Body of pancreas (tissue), 4 donors: ENCODE data around the gene SRP14. TPM values are rescaled to one million over a fixed set of nuclear protein-coding genes. Genes with fewer than 3 reads are reported as not detected.
A peak's percentile ranks its signal among the peaks of the same experiment; 100 is the strongest.

ENCODE experiments used
- ATAC-seq: fragments of 150-250 bp; one replicate; pipeline ENCODE4 v1.9.1; 2016
- DNase-seq, 4 donors: peaks; one replicate each; pipeline ENCODE4 v3.0.0-alpha.2; 2019
- H3K27ac ChIP-seq, 4 donors: fragments of 200-600 bp; sonication (generic); 1 replicate in 3 of 4; 2 replicates in 1 of 4; pipeline versions ENCODE4 v1.5.1 to v1.6.1; 2016 to 2019; ENCODE audit warnings: mild to moderate bottlenecking in 1 of 4, mixed read lengths in 1 of 4, moderate library complexity in 1 of 4
- H3K27me3 ChIP-seq, 2 donors: fragments of 200-600 bp; sonication (generic); one replicate each; pipeline ENCODE4 v1.6.0; 2016; ENCODE audit warnings: mild to moderate bottlenecking in 1 of 2
- H3K36me3 ChIP-seq, 2 donors: fragments of 200-600 bp; sonication (generic); replicated peaks in 1 of 2; 2 replicates each; pipeline ENCODE4 v1.5.1; 2016; ENCODE audit warnings: low read depth in 2 of 2; ENCODE audit not compliant: insufficient read depth in 1 of 2
- H3K4me1 ChIP-seq: fragments of 200-600 bp; sonication (generic); one replicate; pipeline ENCODE4 v1.6.0; 2016
- H3K4me3 ChIP-seq, 2 donors: fragments of 200-600 bp; sonication (generic); 1 replicate in 1 of 2; 2 replicates in 1 of 2; pipeline ENCODE4 v1.5.1; 2016 to 2019
- H3K9me3 ChIP-seq, 3 donors: fragments of 200-600 bp; sonication (generic); 1 replicate in 2 of 3; 2 replicates in 1 of 3; pipeline ENCODE4 v1.5.1; 2016
- POLR2A ChIP-seq, 3 donors: fragments of 450-650 bp; IDR thresholded peaks; one replicate each; pipeline ENCODE4 v1.6.1; 2016; ENCODE audit warnings: antibody characterized with exemption in 3 of 3, mild to moderate bottlenecking in 2 of 3
- WGBS, 2 donors: methylation state at CpG; one replicate each; pipeline ENCODE4 v1.1.5; 2017; 5-methylcytosine and 5-hydroxymethylcytosine counted together
- intact Hi-C: fragments of 100-400 bp; cut with DNase I; formaldehyde crosslinking; loops from one replicate; pipeline ENCODE4 v1.15.1; 2023
- total RNA-seq, 2 donors: library from RNA; depleted of rRNA; stranded (reverse); fragments of >200 nt; gene quantifications; one replicate each; pipeline ENCODE4 v1.1.0, GENCODE V29; 2016
- TF ChIP-seq, protein P1 (sequence below), 7 experiments: fragments of 450-650 bp in 4 of 7; fragments of 200-600 bp in 3 of 7; sonication (generic) in 3 of 7; IDR thresholded peaks; one replicate each; pipeline ENCODE4 v1.5.1; 2016 to 2019; ENCODE audit warnings: antibody characterized with exemption in 7 of 7

Gene SRP14
- total RNA-seq, 2 donors from 2014 or later, result 122 to 209 TPM

DNA sequence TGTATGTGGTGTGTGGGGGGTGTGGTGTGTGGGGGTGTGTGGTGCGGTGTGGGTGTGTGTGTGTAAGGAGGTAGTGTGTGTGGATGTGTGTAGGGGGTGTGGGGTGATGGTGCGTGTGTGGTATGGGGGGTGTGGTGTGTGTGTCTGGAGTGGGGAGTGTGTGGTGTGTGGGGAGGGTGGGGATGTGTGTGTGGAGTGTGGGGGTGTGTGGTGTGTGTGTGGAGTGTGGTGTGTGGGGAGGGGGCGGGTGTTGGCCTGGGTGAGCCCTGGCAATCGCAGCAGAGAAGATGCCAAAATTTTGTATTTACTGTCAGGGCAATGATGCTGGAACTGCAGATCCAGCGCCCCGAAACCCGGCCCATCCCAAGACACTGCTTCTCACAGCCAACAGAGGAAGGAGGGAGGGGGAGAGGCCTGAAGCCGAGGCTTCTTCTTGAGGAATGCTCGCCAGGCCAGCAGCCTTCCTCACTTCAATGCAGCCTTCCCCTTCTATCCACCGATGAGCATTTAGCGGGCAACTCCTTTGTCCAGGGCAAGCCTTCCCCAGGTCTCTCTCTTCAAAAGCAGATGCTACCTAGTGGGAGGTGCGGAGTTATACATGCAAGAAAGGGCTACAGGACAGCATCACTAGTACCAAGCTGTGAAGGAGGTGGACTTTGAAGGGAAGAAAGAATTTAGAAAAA is 11.9 kb upstream of the SRP14 start:
- no peak for DNase-seq
- no peaks in the 10 kb centered on the region for H3K27me3 ChIP-seq
- no peaks in the 10 kb centered on the region for H3K36me3 ChIP-seq
- ATAC-seq, result no peak
- no peak for TF ChIP-seq POLR2A (IDR thresholded peaks at IDR 0.05)
- TF ChIP-seq, protein P1, sequence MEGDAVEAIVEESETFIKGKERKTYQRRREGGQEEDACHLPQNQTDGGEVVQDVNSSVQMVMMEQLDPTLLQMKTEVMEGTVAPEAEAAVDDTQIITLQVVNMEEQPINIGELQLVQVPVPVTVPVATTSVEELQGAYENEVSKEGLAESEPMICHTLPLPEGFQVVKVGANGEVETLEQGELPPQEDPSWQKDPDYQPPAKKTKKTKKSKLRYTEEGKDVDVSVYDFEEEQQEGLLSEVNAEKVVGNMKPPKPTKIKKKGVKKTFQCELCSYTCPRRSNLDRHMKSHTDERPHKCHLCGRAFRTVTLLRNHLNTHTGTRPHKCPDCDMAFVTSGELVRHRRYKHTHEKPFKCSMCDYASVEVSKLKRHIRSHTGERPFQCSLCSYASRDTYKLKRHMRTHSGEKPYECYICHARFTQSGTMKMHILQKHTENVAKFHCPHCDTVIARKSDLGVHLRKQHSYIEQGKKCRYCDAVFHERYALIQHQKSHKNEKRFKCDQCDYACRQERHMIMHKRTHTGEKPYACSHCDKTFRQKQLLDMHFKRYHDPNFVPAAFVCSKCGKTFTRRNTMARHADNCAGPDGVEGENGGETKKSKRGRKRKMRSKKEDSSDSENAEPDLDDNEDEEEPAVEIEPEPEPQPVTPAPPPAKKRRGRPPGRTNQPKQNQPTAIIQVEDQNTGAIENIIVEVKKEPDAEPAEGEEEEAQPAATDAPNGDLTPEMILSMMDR (IDR thresholded peaks at IDR 0.05), result no peak
- no peaks in the 10 kb centered on the region for H3K9me3 ChIP-seq
- 83 to 84% methylated on average over 12 of the region's 12 CpGs for WGBS, 2 donors
- H3K4me3 ChIP-seq, result no peak overlapping the region
- H3K27ac ChIP-seq, result no peak overlapping the region
- H3K4me1 ChIP-seq, result peaks cover 42% of the 10 kb centered on the region
- intact Hi-C loops, result no loop called here

DNA sequence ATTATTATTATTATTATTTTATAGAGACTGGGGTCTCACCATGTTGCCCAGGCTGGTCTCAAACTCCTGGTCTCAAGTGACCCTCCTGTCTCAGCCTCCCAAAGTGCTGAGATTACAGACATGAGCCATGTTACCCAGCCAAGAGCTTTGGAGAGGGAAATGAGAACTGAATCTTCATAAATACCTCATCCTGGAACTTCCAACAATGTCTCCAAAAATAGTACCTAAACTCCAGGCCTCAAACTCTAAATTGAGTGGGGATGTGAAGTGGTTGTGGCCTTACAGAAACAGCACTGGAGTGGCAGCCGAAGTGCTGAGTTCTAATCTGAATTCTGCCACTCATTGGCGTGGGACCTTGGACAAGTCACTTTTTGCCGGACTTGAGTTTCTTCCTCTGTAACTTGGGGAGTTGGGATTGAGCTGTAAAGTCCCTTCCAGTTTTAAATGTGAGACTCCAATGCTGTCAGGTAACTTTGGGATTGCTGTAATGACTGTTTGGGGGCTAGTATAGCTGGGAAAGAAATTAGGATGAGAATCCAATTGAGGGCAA is 10.0 kb upstream of the SRP14 start:
- ATAC-seq (no peak), DNase-seq (no peak)
- 78 to 84% methylated on average over 3 of the region's 3 CpGs for WGBS, 2 donors
- peaks cover 37% of the 10 kb centered on the region for H3K4me1 ChIP-seq
- TF ChIP-seq POLR2A (IDR thresholded peaks at IDR 0.05), result no peak
- TF ChIP-seq, protein P1 (IDR thresholded peaks at IDR 0.05), result no peak
- H3K36me3 ChIP-seq, result no peaks in the 10 kb centered on the region
- H3K27me3 ChIP-seq, result no peaks in the 10 kb centered on the region
- no peak overlapping the region for H3K4me3 ChIP-seq
- H3K9me3 ChIP-seq, result no peaks in the 10 kb centered on the region
- intact Hi-C loops, result loop anchor here (5.0 to 10.0 kb wide), 2 partner anchors 168 to 226 kb away; no protein-coding TSS in a partner anchor
- H3K27ac ChIP-seq, result peak overlapping the region in 1 of 4 donors; percentile 80

DNA sequence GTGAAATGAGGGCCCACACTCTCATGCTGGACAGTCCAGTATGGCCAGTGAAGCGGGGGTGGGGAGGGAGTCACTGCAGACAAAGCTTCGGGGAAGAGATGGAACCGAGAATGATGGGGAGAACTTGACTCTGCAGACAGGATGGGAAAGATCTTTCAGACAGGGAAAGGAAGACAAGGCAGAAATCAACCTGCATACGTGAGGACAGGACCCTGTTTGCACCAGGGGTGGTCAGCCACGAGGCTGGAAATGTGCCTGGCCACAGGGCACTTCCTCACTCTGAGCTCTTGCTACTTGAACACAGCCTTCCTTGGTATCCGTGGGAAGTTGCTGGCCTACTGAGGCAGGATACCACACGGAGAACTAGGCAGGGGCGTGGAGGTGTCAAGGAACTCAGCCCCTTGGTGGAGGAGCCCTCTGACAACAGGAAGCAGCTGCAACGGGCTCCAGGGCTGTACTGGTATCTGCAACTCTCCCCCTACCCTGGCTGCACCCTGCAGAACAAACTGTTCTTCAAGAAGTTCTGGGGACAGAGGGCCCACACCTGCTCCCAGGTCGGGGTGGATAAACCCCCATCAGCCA is 9.3 kb upstream of the SRP14 start:
- Histone ChIP-seq H3K4me3 (no peak overlapping the region), H3K9me3 (no peaks in the 10 kb centered on the region), H3K27me3 (no peaks in the 10 kb centered on the region), H3K36me3 (no peaks in the 10 kb centered on the region), H3K27ac (peak overlapping the region; percentile 15 to 80 (median 55)), H3K4me1 (peaks cover 35% of the 10 kb centered on the region)
- intact Hi-C loops, result loop anchor here (5.0 to 10.0 kb wide), 2 partner anchors 169 to 226 kb away; no protein-coding TSS in a partner anchor
- 74 to 80% methylated on average over 8 to 10 of the region's 10 CpGs for WGBS, 2 donors
- DNase-seq (peak in 1 of 4 donors; percentile 26), ATAC-seq (no peak)
- TF ChIP-seq, protein P1 (IDR thresholded peaks at IDR 0.05), result no peak
- TF ChIP-seq POLR2A (IDR thresholded peaks at IDR 0.05), result no peak

DNA sequence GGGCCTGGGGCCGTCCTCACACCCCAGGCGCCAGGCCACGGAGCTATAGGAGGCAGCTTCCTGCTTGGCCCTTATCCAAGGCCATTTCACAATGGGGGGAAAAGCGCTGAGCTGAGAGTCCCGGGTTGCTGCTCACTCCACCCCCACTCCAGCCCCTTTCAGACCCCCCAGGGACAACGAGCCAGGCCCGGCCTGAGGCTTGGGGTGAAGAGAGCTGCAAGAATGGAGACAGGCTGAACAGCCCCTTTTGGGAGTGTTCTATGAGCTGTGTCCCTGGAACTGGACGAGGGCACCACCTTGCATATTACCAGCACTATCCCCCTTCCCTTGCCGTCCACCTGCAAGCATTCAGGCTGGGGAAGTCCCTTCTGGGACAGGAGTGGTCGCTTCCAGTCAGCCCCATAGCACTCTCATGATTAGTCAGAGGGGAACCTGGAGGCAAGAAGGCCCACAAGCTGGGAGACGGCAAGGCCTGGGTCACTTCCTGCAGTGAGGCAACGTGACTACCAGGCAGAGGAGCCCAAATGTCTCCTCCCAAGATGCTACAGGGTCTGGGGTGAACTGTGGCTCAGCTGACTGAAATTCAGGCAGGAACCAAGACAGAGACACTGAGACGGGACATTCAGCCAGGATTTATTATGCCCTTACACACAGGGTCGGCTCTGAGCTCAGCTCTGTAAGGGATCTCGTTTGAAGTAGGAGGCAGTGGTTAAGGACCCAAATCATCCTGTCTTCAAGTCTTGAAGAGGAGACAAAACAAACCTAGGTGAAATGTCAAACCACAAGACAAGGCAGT is 8.6 kb upstream of the SRP14 start:
- peak; percentile 23 for ATAC-seq
- Histone ChIP-seq H3K9me3 (no peaks in the 10 kb centered on the region), H3K27ac (peak overlapping the region; percentile 15 to 80 (median 55)), H3K4me1 (peaks cover 35% of the 10 kb centered on the region), H3K27me3 (no peaks in the 10 kb centered on the region), H3K4me3 (no peak overlapping the region), H3K36me3 (no peaks in the 10 kb centered on the region)
- DNase-seq, result peak in 3 of 4 donors; percentile 46 to 75 (median 61)
- WGBS, 2 donors, result 43 to 55% methylated on average over 11 to 15 of the region's 15 CpGs
- peak in 1 of 3 donors; percentile 29 for TF ChIP-seq POLR2A (IDR thresholded peaks at IDR 0.05)
- TF ChIP-seq, protein P1 (IDR thresholded peaks at IDR 0.05), result no peak
- intact Hi-C loops, result loop anchor here (5.0 to 10.0 kb wide), 2 partner anchors 170 to 227 kb away; no protein-coding TSS in a partner anchor
